HG03159 (cell line): ENCODE measurements around the gene PADI3.

Experiments
- ATAC-seq: cut with Tn5 transposase; IDR thresholded peaks from one replicate; pipeline ENCODE4 v1.9.1; 2021; ENCODE audit warnings: mild to moderate bottlenecking, moderate library complexity; ENCODE audit not compliant: unreplicated experiment

The PADI3 gene

DNA sequence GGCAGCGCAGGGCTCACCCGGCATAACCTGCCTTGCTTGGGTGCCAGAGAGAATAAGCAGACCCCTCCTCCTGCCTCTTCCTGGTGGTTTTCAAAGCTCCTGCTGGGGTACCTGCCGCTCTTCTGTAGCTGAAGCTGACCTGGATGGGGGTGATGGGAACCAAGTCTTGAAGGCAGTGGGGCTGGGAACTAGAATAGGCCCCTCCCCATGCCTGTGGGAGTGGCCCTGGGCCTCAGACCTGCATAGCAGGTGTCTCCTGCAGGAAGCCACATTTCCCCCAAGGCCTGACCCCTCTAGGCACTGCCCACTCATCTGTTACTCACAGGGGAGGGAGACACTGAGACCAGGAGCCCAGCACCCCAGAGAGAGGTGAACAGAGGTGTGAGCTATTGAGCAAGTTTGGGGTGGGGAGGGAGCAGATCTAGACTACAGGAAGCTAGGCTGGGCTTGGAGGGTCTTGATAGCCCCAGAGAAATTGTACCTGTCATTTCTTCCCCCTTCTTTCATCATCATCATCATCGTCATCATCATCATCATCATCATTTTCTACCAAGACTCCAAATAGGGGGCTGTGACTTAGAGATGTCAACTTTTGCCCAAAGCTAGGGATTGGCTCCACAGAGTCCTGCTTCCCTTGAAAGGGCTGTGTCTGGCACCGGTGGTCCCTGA, 33.9 kb upstream of the PADI3 start:
- ATAC-seq = no peak

DNA sequence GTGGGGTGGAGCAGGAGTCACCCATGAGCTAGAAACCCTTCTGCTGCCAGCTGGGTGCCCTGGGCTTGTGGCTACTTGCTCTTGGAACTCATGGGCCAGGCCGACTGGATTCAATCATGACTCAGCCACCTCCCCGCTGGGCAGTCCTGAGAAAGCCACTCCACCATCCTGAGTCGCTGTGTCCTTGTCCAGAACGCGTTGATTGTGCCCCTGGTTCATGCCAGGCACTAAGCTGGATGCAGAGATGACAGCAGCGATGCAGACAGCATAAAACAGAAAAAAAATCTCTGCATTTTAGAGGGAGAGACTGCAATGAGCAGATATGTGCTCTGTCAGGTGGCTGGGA, 33.4 kb upstream of the PADI3 start:
- no peak for ATAC-seq

DNA sequence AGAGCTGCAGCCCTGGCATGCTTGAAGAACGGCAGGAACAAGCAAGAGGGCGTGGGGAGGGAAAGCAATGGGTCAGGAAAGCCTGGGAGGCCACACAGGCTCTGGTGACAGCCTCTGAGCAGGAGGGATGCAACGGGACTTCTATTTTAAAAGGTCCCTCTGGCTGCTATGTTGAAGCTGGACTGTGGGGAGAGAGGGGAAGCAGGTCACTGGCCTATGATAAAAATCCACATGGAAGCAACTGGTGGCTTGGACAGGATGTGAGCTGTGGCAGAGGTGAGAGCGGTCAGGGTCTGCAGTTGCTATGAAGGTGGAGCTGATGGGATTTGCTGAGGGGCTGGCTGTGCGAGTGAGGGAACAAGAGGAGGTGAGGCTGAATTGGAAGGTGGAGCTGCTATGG, 32.8 kb upstream of the PADI3 start:
- no peak for ATAC-seq

DNA sequence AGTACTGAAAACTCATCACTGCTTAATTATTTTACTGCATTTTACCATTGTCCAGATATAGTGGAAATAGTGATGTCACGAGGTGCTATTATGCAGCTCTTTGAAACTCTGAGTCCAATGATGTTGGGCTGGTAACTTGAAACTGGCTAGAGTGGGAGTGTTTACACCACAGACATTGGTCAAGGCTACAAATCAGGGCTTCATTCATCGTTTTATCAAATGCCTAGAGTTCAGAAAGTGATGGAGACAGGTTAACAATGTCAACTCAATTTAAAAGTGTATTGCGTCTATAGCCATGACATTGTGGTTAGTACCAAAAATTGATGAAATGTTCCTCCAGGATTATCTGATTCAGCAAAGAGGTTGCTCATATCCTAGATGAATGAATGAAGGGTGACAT, 31.3 kb upstream of the PADI3 start:
- ATAC-seq = no peak

DNA sequence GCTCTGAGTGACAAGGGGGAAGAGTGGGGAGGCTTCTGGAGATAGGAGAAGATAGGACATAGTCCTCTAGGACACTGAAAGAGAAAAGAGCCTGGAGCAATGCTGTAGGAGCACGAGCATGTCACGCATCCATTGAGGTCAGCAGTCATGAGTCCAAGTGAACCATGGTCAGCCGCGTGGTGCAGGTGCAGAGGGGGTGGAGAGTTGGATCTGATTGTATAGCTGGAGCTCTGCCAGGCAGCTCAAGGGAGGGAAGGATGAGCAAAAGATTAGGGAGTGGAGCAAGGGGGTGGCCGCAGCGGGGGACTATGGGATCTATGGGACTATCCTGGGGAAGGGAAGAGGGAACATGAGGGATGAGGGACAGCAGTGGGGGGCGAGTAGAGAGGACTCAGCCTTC, 30.0 kb upstream of the PADI3 start:
- ATAC-seq = no peak

DNA sequence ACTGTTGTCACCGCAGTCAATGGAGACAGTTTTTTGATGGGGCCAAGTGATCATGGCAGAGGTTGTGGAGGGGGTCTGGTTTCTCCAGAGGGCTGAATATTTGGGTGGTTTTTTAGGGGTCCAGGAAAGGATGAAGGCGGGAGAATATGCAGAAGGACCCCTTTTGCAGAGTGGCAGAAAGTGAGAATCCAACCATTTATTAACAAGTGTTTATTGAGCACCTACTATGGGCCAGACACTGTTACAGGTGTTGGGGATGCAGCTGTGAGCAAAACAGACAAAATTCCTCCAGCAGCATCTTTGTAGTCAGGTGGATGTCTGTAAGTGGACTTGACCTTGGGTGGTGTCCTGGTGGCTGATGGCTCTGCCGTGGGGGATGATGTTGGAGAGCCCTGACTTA, 28.6 kb upstream of the PADI3 start:
- no peak for ATAC-seq

DNA sequence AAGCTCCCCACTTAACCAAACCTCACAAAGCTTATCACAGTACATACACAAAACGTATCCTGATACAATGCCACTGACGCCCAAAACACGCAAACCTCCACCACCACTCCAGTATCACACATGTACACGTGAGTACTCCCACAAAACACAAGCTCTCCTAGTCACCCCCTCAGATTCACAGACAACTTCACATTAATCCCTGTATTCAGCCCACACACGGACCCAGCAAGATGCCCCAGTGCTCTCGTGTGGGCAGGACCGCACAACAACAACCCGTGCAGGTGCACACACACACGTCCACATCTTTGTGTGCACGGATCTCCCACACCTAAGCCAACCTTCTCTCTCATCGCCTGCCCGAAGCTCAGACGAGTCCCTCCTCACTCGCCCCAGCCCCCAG, 26.3 kb upstream of the PADI3 start:
- ATAC-seq = no peak

DNA sequence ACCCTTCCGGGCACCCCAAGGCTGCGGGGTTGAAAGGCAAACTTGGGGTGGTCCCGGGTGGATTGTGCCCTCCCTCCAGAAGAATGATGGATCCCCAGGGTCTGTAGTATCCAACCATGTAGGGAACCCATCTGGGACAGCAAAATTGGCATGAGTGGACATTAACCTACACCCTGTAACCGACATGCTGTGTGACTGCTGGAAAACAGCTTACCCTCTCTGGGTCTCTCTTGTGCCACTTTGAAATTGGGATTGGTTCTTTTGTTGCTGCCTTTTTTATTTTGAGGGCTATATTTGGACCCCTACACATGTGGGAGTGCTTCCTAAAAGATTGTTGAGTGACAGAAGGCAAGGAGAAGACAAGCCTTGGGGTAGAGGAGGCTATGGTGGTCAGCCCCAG, 24.5 kb upstream of the PADI3 start:
- ATAC-seq = no peak

DNA sequence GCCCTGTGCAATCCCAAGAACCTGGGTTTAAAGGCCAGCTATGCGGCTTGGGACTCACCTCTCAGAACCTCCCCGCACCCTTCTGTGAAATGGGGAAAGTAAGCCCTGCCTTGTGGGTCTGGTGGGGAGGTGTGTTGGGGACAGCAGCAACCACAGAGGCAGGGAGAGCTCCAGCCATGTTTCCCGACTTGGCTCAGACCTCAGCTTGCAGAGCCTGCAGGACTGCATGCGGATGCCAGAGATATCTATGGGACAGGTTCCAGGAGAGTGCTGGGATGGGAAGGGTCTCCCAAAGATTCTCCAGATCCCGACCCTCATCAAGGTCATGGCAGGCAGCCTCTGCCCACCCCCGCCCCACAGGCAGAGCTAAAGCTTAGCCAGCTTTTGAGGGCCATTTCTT, 23.8 kb upstream of the PADI3 start:
- ATAC-seq = no peak

DNA sequence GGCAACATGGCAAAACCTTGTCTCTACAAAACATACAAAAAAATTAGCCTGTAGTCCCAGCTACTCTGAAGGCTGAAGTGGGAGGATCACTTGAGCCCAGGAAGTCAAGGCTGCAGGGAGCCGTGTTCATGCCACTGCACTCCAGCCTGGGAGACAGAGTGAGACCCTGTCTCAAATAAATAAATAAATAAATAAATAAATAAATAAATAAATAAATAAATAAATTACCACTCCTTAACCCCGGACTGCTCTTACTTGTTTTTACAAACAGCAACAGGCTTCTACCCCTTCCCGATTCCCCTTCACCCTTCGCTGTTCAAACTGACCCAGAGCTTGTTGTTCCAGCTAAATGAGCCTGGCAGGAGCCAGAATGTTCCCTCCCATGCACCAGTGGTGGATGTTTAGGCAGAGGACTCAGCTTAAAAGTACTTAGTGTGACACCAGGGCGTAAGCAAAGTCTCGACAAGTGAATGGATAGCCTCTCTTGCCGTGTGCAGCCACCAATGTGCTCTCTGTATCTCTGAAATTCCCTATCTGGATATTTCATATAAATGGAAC, 21.5 kb upstream of the PADI3 start:
- ATAC-seq = no peak

DNA sequence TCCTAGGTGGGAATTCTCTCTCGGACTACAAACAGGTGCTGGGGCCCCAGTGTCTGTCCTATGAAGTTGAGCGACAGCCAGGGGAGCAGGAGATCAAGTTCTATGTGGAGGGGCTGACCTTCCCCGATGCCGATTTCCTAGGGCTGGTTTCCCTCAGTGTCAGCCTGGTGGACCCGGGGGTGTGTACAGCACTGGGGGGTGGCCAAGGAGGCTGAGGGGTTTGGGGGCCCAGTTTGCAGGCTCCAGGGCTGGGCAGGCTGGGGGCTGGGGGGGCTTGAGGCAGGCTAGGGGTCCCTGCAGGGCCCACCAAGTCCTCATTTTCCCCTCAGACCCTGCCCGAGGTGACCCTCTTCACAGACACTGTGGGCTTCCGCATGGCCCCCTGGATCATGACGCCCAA, 20.3 kb upstream of the PADI3 start:
- no peak for ATAC-seq

DNA sequence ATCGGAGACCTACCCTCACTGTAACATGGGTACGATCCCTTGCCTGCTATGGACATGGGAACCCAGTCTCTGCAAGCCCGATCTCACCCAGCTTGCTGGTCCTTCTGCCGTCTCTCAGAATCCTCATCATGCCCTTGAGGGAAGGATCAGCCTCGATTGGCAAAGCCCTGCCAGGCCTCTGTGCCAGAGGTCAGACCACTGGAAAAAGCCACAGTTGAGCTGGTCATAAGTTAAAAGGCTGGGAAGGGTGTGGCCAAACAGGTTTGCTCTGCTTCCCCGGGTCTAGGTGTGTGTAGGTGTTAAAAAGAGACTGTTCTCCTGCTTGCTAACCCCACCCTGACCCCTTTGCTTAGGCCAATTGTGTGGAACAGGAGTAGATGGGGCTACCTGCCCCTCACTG, 19.5 kb upstream of the PADI3 start:
- ATAC-seq = no peak

DNA sequence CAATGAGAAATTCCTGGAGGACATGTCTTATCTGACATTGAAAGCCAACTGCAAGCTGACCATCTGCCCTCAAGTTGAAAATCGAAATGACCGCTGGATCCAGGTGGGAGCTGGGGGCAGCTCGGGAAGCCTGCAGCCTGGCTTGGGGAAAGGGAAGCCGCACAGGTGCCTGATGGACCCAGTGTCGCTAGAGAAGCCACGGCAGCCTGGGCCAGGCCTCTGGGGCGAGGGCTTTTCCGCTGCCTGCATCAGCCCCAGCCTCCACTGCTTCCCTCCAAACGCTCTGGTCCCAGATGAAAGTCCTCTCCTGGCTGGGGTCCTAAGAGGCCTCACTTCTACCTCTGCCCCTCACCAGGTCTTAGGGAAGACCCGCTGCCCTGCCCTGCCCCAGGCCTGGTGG, 18.8 kb upstream of the PADI3 start:
- no peak for ATAC-seq

DNA sequence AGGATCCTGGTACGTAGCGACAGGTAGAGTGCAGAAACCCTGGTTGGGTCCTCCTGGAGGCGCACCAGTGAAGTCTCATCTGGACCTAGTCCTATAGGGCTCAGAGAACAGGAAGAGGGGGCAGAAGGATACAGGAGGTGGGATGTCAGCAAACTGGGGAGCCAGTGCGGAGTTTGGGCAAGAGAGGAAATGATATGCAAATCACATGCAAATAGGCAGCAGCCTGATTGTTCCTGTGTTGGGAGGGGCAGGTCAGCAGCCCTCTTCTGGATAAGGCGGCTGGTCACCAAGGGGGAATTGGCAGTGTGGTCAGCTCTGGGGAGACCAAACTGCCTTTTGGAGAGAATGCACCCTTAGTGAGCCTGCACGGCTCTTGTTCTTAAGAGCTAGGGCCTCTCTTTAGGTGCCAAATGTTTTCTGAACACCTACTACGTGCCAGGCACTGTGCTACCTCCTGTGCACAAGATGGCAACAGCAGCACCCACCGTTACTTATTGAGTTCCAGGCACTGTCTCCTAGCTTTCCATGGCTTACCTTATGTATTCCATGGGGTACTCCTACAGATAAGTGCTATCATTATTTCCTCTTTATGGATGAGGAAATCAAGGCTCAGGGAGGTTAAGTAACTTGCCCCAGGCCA, 18.1 kb upstream of the PADI3 start:
- no peak for ATAC-seq

DNA sequence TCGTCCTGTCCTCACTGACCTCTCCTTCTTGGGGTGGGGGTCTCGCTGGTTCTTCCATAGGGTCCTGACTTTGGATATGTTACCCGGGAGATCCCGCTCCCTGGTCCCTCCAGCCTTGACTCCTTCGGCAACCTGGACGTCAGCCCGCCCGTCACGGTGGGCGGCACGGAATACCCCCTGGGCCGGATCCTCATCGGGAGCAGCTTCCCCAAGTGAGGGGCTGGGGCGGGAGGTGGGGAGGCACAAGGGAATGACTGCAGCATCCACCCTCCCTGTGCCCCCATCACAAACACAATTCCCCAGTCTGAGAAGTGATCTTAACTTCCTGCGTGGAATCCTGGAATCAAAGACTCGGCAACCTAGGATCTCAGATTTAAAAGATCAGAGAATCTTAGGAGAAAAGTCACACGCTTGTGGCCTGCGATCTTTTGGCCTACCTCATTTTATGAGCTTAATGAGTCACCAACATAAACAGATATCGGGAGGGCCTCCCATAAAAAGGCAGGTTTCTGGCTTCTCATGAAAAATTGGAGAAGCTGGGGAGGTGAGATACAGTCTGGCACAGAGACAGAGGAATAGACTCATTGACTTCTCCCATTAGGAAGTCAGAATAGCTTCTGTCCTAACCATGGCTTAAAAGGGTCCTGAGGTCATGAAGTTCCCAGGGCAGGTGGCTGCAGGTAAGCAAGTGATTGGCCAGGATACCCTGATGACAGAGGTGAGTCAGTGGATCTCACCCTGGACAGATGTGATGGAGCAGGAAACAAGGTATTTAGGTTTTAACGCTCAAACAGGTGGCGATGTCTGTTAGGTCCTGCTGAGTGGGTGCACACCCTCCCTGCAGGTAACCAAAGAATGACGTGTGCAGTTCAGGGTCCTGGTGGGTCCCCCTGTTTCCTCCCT, 15.9 kb upstream of the PADI3 start:
- no peak for ATAC-seq

DNA sequence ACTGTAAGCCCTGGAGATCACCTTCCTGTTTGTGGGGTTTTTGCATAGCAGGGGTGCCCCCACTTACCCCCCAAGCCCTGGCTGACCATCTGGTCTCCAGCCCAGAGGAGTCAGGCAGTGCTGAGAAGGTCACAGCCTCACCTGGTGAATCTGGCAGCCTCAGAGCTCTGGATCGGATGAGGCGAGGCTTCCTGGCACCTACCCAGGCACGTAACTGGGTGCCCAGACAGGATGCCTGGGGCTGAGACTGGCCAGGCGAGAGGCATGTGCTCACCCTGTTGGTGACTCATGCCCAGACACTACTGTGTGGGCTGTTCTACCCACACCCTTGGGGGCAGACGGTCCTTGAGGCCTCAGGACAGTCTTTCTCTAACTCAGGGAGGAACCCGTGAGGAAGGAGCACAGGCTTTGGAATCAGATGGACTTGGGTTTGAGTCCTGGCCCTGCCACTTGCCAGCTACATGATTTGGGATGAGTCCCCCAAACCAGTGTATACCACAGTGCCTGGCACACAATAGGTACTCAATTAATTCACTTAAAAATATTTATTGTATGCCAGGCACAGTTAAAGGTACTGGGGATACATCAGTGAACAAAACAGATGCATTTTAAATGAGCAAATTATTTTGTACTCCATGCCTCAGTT, 15.1 kb upstream of the PADI3 start:
- no peak for ATAC-seq

DNA sequence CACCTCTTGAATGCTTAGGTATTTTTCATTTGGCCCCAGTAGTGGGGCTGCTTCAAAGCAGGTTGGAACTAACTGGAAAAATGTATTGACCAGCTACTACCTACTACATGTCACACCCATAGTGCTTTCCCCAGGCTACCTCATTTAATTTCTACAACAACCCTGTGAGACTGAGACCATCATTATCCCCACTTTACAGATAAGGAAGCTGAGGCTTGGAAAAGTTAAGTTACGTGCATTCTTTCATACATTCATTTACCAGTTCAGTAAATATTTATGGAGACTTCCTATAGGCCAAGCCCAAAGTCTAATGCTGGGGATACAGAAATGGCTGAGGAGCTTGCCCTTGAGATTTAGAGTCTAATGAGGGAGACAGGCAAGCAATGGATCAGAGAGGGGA, 14.5 kb upstream of the PADI3 start:
- ATAC-seq = no peak

DNA sequence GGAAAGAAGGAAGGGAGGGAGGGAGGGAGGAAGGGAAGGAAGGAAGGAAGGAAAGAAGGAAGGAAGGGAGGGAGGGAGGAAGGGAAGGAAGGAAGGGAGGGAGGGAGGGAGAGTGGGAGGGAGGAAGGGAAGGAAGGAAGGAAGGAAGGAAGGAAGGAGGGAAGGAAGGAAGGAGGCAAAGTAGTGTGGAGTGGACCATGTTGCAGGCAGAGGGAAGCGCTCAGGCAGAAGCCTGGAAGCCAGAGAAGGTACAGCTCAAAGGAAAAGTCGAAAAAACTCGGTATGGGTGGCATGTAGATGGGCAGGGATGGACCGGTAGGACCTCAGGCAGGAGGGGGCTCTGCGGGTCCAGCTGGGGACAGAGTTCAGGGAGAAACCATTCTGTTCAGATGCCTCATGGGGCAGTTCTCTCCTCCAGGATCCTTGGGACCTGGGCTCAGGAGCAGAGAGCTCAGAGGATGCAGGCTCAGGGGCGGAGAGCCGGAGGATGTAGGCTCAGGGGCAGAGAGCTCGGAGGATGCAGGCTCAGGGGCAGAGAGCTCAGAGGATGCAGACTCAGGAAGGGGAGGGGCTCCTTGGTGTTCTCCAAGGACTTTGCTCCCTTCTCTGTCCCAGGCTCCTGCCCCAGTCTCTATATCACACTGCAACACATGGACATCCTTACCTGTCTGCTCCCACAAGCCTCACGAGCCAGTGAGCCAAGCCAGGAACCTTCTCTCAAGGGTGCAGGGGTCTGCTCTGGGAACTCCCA, 13.6 kb upstream of the PADI3 start:
- no peak for ATAC-seq

DNA sequence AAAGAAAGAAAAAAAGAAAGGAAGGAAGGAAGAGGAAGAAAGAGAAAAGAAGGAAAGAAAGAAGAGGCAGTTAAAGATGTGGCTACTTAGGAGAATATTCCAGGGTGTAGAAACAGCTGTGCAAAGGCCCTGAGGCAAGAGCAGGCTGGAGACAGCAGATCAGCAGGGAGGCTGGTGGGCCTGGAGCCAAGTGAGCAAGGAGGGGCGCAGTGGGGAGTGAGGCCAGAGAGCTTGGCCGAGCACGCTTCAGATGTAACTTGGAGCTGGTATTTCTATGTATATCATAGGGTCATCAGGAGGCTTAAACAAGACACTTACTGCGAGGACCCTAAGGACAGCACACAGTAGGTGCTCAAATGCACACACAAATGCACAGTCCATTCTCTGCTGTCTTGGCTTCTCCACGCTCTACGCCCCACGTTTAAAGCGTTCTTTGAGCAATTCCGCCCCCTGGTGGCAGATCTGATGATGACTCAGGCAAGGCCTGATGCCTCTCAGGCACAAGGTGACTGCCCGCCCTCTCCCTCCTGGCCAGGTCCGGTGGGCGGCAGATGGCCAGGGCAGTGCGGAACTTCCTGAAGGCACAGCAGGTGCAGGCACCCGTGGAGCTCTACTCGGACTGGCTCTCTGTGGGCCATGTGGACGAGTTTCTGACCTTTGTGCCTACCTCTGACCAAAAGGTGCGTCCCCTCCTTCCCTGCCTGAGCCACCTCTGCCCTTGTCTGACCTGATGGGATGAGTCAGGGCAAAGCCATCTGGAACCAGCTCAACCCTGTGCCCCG, 11.9 kb upstream of the PADI3 start:
- no peak for ATAC-seq

DNA sequence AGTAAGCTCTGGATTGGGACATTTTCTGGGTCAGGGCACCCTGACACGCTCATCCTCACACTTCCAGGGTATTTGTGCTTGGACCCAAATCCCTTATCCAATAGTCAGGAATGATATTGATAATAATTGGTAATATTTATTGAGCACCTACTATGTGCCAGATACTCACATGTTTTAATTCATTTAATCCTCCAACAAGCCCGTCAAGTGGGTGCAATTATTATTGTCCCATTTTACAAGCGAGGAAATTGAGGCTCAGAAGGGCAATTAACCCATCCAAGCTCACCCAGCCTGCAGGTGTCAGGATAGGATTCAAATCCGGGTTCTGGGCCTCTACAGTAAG, 11.4 kb upstream of the PADI3 start:
- ATAC-seq = no peak
